Amniotic stem cell (primary cell): Measurements from ENCODE around the gene C5orf46.
"Not testable (repeated sequence)": the region's sequence is repeated elsewhere in the genome, so short reads cannot be mapped to it uniquely, and the experiment has no call there.

Experiments used
- DNase-seq: peaks from one replicate; lab custom pipeline; 2025; lab: John Stamatoyannopoulos, UW

Gene C5orf46

GRCh38 chr5:147893820-147894219, 12.5 kb downstream of the C5orf46 start:
- DNase-seq, result no peak

- DNase-seq, result no peak
Observed at GRCh38 chr5:147892696-147893296, 13.5 kb downstream of the C5orf46 start.

- DNase-seq, result no peak
Observed at GRCh38 chr5:147887930-147888329, 18.4 kb downstream of the C5orf46 start.

- no peak for DNase-seq
Observed at GRCh38 chr5:147887026-147887627, 19.2 kb downstream of the C5orf46 start.

GRCh38 chr5:147882586-147883313, 23.6 kb downstream of the C5orf46 start:
- DNase-seq, result no peak

GRCh38 chr5:147880487-147880886, 25.9 kb downstream of the C5orf46 start:
- DNase-seq, result no peak

- DNase-seq, result no peak
Observed at GRCh38 chr5:147879784-147880183, 26.6 kb downstream of the C5orf46 start.

- DNase-seq, result no peak
Observed at GRCh38 chr5:147878066-147878759, 28.1 kb downstream of the C5orf46 start, which contains the start of gene SCGB3A2. TSS of gene SCGB3A2 (plus strand) at chr5:147878711. CDS start at chr5:147878804, 93 bp downstream.

GRCh38 chr5:147876626-147877025, 29.7 kb downstream of the C5orf46 start:
- no peak for DNase-seq

- DNase-seq, result no peak
Observed at GRCh38 chr5:147876141-147876540, 30.2 kb downstream of the C5orf46 start.

- no peak for DNase-seq
Observed at GRCh38 chr5:147874910-147875367, 31.4 kb downstream of the C5orf46 start.

- not testable (repeated sequence) for DNase-seq
Observed at GRCh38 chr5:147874118-147874875, 32.0 kb downstream of the C5orf46 start.

GRCh38 chr5:147872744-147873435, 33.4 kb downstream of the C5orf46 start:
- not testable (repeated sequence) for DNase-seq

GRCh38 chr5:147871980-147872549, 34.3 kb downstream of the C5orf46 start:
- DNase-seq, result not testable (repeated sequence)

GRCh38 chr5:147869892-147870291, 36.4 kb downstream of the C5orf46 start:
- not testable (repeated sequence) for DNase-seq

GRCh38 chr5:147869112-147869511, 37.2 kb downstream of the C5orf46 start:
- no peak for DNase-seq

GRCh38 chr5:147863454-147864158, 42.7 kb downstream of the C5orf46 start:
- no peak for DNase-seq

- DNase-seq, result no peak
Observed at GRCh38 chr5:147860641-147861025, 45.7 kb downstream of the C5orf46 start.

- DNase-seq, result no peak
Observed at GRCh38 chr5:147859962-147860640, 46.2 kb downstream of the C5orf46 start.
